Activated CD8-positive, alpha-beta memory T cell treated with anti-CD3 and anti-CD28 coated beads for 36 hours (primary cell): ENCODE results near the gene DPEP3. TPM values are rescaled to one million over a fixed set of nuclear protein-coding genes. Genes with fewer than 3 reads are reported as not detected.
"Not testable (repeated sequence)": the region's sequence is repeated elsewhere in the genome, so short reads cannot be mapped to it uniquely, and the experiment has no call there.

Experiments
- CTCF ChIA-PET: fragments of 350-600 bp; sonication (Branson Sonifier 250); formaldehyde crosslinking; loops from one replicate; lab custom pipeline; 2021; ENCODE audit warnings: antibody characterized with exemption; lab: Charles Lee
- POLR2A ChIA-PET: fragments of 350-600 bp; sonication (Branson Sonifier 250); formaldehyde crosslinking; loops from one replicate; lab custom pipeline; 2021; ENCODE audit warnings: antibody characterized with exemption; lab: Charles Lee
- total RNA-seq, 2 experiments: library from RNA; stranded (reverse); gene quantifications; one replicate each; pipeline ENCODE4 v1.2.3, GENCODE V29; 2021

The DPEP3 gene
- total RNA-seq, 2 experiments from 2014 or later: 0.17 to 0.40 TPM

DNA sequence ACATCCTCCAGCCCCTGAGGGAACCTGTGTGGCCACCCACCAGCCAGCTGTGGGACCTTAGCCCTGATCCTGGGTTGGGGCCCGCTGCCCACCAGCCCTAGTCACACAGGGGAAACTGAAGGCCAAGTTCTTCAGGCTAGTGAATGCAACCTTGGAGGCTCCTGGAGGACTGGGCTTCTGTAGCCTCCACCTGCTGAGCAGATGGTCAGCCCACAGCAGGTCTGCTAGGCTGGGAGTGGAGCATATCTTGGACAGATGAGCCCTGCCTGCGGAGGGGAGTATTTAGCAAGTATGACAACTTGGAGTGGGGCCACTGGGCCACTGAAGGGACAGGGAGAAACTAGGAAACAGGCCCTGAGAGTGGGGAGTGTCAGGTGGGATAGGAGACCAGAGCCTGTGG lies 4.1 kb downstream of the DPEP3 start:
- ChIA-PET POLR2A (no interaction called here), CTCF (no interaction called here)

DNA sequence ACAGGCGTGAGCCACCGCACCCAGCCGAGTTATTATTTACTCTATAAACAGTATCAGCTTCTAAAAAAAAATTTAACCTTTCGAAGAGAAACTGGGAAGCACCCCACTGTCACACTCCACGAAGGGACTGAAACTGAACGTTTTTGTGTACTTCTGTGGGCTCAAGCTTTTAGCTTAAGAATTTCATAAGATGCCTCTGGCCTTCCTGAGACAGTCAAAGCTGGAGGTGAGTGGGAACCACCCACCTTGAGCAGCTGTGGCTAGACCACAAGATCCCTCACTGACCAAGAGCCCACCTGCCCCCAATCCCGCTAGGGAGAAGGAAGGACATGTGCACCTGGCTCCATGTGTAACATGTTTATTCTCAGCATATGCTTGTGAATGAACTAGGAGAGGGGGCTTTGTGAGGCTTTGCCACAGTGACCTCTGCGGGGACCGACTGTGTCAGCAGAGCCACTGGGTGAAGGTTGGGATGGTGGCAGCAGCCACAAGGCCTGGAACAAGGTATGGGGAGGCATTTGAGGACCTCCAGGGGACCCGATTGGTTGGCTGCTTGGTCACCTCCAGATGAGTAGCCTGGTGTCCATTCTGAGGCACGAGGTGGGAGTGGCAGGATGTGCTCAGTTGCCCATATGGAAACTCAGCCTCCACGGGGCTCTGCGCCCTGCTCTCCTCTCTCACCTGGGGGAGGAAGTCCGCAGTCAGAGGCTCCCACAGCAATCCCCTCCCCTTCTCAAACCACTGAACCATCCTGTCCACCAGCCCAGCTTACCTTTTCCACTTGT lies 4.8 kb downstream of the DPEP3 start:
- CTCF ChIA-PET: no interaction called here
- POLR2A ChIA-PET: interaction anchor here (0.6 kb wide), 1 partner anchor 485 kb away, joined by 5 read pairs; no protein-coding TSS in a partner anchor

DNA sequence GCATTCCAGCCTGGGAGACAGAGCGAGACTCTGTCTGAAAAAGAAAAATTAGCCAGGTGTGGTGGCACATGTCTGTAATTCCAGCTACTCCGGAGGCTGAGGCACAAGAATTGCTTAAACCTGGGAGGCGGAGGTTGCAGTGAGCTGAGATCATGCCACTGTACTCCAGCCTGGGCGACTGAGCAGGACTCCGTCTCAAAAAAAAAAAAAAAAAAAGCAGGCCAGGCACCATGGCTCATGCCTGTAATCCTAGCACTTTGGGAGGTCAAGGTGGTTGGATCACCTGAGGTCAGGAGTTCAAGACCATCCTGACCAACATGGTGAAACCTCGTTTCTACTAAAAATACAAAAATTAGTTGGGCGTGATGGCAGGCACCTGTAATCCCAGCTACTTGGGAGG lies 8.0 kb downstream of the DPEP3 start:
- POLR2A ChIA-PET: not testable (repeated sequence)

DNA sequence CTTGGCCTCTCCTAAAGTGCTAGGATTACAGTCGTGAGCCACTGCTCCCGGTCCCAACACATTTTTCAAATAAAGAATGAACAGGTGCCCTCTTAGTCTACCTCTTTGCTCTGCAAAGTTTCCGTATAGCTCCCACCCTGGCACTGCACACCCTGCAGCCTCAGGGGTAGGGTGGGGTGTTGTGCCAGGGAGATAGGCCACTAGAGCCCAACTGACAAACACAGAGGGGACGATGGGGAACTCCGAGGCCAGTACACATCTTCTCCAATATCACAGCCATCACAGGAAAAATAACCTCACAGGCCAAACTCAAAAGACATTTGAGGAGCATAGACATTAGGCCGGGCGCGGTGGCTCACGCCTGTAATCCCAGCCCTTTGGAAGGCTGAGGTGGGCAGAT lies 9.2 kb downstream of the DPEP3 start:
- ChIA-PET POLR2A (no interaction called here), CTCF (interaction anchor here (0.7 kb wide), 1 partner anchor 20 kb away, joined by 3 read pairs; no protein-coding TSS in a partner anchor)

More for the DNA sequence above, 8.0 kb downstream of the DPEP3 start:
- CTCF ChIA-PET: interaction anchor here (1.2 kb wide), 1 partner anchor 17 kb away, joined by 4 read pairs; no protein-coding TSS in a partner anchor

DNA sequence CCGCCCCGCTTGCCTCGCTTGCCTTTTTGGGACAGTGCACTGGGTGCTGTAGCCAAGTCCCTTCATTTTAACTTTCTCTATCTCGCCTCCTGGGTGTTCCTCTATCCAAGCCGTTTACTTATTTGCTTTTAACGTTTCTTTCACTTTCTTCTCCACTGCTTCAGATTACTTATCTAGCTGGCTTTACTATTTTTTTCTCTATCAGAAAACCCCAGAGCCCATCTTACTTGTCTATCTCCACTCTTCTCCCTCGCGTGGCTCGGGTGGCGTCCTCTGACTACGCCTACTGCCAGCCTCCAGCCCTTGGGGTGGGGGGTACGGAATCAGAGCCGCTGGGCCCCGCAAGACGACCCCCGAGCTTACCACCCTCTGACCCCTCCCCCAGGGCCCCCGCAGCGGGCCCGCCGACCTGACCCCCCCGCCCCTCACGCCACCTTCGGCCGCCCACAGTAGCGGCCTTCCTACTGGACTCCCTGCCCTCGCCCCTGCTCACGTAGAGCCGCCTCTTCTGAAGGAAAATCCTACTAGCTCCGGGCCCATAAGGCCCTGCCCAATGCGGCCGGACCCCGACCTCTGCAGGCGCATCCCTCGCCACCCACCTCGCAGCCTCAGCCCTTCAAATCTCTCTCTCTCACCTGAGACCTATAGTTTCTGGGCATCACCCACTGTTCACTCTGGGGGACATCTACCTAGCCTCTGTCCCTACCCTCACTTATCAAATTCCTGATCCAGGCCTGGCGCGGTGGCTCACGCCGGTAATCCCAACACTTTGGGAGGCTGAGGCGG lies 10.9 kb downstream of the DPEP3 start:
- CTCF ChIA-PET: interaction anchor here (1.1 to 1.4 kb wide), 2 partner anchors 54 to 59 kb away, joined by 3 read pairs; partner anchors contain the start of genes DDX28 and DUS2

DNA sequence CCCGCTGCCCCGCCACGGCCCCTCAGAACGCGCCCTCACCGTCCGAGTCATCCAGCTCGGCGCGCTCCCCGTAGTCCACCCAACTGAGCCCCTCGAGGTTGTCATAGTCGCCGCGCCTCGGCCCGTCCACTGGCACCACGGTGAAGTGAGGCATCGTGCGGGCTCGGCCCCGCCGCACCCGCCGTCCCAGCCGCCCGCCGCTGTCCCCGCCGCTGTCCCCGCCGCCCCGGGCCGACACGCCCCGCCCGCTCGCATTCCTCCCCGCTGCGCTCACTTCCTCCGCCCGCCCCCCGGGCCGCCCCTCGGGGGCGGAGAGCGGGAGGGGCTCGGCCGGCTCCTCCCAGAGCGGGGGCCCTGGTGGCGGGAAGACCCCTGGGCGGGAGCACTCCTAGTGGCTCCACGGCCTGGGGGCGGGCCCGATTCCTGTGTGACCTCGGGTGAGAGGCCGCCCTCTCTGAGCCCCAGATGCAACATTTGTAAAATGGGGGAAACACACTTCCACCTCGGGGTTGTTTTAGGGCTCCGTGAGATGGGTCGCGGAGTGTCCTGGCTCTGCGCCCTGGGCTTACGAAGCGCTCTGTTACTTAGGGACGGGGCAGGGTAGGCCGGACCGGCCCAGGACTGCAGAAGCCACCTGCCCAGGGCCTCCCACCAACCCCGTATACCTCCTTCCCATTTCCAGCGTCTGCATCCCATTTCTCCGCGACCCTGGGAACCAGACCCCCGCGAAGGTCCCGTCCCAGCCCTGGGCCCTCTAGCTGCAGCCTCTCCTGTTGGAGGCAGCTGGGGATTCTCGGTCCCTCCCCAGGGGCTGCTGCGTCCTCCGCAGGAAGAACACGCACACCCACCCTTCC lies 11.7 kb downstream of the DPEP3 start, which contains the start of gene SLC12A4:
Gene SLC12A4 (minus strand): TSS at position 238 of the 854 bp plus-strand sequence. CDS start 84 bp downstream, at position 154.
- ChIA-PET CTCF (interaction anchor here (1.4 kb wide), 1 partner anchor 55 kb away, joined by 3 read pairs; the partner anchor contains the start of genes DDX28 and DUS2), POLR2A (interaction anchor here (0.5 to 1.5 kb wide), 4 partner anchors 29 to 132 kb away, joined by 3 to 5 read pairs (median 4); no protein-coding TSS in a partner anchor)

More for the DNA sequence above, 10.9 kb downstream of the DPEP3 start:
- POLR2A ChIA-PET: interaction anchor here (0.7 to 1.5 kb wide), 2 partner anchors 29 to 110 kb away, joined by 3 to 4 read pairs; no protein-coding TSS in a partner anchor

DNA sequence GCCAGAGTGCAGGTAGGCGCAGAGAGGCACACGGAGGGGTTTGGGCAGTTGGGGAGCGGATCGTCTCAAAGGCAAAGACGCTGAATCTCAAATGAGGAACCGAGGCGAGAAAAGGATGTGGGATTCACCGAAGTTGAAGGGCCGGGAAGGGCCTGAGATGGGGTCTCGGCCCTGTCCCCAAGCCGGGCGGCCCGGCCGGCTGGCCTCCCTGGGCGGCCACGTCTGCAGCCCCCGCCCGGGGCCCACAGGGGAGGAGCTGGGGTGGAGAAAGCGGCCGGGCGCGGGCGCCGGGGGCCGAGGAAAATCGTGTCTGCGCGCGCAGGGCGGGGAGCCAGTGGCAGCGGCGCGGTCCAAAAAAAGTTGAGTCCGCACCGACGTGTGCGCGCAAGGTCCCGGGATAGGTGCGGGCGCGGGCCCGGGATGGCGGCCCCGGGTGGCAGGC lies 12.3 kb downstream of the DPEP3 start:
- POLR2A ChIA-PET: interaction anchor here (0.6 to 1.5 kb wide), 2 partner anchors 39 to 112 kb away, joined by 3 to 4 read pairs; no protein-coding TSS in a partner anchor

DNA sequence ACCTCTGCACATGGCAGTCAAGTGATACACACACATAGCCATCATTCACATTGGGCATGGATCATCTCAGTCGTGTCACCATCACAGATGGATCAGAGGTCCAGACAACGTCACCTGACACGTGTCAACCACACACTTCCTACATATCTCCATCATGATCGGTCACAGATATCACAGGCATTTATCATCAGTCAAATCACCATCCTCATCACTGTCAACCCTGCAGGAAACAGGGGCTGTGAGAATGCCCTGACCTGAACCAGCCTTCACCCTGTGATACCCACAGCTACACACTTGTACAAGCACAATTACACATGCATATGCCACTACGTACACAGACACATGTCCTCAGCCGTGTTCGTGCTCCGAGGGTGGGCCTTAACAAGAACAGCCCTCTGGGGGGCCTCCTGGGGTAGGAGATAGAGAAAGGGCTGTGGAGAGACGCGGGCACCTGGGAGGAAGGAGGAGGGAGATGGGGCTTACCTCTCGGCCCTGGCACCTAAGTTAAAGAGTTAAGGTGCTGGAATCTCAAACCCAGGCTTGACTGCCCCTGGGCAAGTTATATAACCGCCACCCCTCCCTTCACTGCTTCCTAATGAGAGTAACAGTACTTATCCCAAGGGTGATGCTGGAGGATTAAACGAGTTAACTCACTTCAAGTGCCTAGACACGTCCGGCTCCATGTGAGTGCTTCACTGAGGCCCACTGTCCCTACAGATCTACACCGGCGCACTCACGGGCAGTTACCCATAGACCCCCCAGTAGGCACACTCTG lies 12.9 kb downstream of the DPEP3 start:
- CTCF ChIA-PET: interaction anchor here (0.6 kb wide), 1 partner anchor 502 kb away, joined by 3 read pairs; no protein-coding TSS in a partner anchor
- POLR2A ChIA-PET: no interaction called here

More for the DNA sequence above, 12.3 kb downstream of the DPEP3 start:
- CTCF ChIA-PET: no interaction called here

DNA sequence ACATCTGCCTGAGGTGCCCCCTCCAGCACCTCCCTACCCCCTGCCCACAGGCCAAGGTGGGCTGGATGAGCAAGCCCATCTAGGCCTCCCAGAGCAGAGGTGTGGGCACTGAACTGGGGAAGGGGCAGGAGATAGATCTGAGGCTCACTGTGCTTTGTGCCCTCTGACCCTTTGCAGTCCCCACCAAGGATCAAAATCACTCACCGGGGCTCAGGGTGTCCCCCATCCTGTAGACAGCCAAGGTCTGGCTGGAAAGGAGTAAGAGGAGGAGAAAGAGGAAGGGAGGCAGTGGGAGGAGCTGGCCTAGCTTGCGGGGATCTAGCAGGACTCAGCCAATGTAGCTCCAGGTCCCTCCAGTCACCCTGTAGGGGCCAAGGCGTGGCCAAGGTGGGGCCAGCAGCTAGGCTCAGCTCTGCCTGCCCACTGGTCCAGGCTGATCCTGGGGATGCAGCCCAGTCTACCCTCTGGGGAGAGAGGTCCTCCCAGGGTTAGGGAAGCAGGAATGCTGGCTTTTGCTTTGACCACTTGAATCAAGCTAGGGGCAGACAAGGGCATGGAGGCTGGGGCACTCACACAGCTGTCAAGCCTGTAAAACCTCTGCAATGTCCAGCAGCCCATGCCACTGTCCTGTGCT lies 13.6 kb downstream of the DPEP3 start:
- ChIA-PET CTCF (interaction anchor here (0.6 to 2.2 kb wide), 4 partner anchors 11 to 503 kb away, joined by 3 to 6 read pairs (median 4); no protein-coding TSS in a partner anchor), POLR2A (no interaction called here)

DNA sequence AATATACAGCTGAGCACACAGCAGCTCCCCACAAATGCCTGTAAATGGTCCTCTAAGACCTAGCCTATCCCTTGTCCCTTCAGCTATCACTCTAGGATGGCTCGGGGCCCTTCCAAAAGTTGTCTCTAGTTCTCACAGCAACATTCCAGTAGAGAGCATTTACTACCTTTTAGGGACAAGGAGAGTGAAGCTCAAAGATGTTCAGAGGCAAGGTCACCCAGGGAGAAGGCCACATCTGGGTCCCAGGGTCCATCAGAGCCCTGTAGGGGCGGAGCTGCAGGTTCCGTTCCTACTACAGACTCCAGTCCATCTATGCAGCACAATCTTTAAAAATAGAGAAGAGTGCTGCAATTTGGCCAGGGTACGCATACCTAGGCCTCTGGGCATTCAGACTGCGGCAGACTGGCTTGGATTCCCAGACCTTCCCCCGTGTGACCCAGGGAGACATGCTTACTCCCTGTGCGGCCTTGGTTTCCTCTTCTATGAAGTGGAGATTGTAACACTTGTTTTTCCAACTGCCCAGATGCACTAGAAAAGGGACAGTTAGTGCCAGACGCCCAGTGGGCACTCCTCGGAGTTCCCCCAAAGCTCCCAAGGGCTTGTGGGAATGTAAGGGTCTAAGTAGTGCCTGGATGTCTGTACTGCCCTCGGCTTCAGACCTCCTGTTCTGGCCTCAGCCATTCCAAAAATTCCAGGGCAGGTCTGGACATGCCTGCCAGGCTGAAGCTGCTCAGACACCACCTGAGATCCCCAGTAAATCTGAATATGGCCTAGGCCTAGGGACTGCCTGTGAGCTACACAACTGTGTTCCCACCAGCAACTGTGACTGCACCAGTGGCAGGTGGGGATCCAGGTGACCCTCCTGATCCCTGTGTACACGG lies 14.4 kb downstream of the DPEP3 start:
- ChIA-PET CTCF (interaction anchor here (0.6 to 2.2 kb wide), 5 partner anchors 11 to 118 kb away, joined by 3 to 6 read pairs (median 4); no protein-coding TSS in a partner anchor), POLR2A (no interaction called here)

DNA sequence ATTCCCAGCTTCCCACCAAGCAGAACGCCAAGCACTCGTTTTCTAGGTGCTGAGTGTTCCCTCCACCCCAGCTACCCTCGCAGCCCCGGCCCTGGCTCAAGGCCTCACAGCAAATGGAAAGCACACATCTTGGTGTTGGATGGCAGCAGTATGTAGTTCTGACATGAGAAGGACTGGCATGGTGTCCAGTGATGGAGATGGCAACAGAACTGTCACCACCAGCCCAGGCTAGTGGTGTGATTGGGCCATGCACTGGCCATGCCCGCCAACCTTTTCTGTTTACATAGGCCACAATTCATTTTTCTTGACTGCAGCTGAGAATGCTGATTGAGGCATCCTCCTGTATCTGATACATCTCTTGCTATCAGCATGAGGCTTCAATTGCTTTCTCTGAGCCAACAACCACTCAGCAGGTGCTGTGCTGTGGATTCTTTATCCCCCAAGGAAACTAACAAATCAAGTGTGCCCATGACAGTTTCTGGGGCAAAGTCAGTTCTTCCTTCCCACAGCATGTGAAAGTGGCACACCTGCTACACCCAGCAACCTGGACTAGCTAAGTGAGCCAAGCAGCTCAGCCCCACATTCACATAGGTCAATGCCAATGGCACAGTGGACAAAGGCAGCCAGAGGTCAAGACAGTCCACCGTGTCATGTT lies 15.7 kb downstream of the DPEP3 start:
- POLR2A ChIA-PET: no interaction called here
- CTCF ChIA-PET: interaction anchor here (2.2 kb wide), 1 partner anchor 29 kb away, joined by 6 read pairs; no protein-coding TSS in a partner anchor

DNA sequence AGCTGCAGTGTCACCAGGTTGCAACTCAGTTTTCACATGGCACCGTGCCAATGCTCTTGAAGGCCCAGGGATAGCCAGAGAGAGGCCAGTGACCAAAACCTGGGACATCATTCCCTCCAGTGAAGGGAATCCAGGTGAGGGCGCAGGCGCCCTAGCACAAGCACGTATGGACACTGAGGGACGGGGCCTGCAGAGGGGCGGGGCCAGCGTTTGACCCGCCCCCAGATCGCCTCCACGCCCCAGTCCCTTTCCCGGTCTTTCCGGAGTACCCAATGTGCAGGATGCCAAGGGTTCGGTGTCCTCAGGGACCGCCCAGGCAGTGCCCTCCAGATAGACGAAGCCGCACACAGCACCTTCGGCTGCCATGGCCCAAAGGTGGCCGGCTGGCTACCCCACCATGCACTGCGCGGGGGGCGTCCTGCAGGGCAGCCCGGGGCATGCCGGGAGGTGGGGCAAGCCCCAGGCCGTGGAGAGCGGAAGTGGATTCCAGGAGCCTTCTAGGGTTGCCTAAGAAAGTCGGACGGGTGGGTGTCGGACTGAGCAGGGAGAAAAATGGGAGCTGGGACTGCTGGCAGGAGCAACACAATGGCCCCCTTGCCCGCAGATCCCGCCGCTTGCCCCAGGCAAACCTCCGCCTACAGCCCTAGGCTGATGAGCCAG lies 16.5 kb downstream of the DPEP3 start:
- POLR2A ChIA-PET: no interaction called here

DNA sequence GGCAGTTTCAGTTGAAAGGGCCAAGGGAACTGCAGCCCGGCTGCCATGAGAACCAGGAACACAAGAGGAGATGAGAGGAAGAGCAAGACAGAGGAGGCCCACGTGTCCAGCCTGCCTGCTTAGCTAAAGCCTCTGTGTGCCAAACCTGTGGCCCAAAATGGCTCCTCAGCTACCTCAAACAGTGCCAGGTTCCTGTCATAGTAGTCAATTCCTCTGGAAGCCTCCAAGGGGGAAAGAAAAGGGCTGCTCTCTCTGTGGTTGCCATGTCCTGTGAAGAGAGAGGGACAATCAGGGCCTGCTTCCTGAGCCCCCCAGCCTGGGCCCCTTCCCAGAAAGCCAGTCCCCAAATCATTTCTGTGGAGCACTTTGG lies 17.0 kb downstream of the DPEP3 start:
- CTCF ChIA-PET: no interaction called here
- POLR2A ChIA-PET: interaction anchor here (0.6 kb wide), 2 partner anchors 102 to 347 kb away, joined by 3 to 5 read pairs; partner anchors contain the start of genes PRMT7 and SLC7A6OS

More for the DNA sequence above, 16.5 kb downstream of the DPEP3 start:
- CTCF ChIA-PET: no interaction called here

DNA sequence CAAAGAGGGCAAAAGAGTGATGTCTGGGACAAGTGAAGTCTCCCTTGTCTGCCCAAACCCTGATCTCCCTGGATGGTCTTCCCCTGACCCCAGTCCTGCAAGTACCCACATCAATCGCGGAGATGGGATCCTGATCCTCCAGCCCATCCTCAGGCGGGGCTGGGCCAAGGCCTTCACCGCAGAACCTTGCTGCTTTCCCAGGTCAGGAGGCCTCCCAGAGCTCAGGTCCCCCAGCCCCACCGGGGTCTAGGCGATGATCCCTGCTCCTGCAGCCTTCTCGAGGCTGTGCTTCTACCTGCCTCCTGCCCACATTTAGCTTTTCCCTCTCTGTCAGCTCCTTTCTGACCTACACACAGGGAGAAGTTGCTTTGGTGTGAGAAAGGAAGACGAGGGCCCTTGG lies 18.2 kb downstream of the DPEP3 start:
- ChIA-PET POLR2A (no interaction called here), CTCF (no interaction called here)

DNA sequence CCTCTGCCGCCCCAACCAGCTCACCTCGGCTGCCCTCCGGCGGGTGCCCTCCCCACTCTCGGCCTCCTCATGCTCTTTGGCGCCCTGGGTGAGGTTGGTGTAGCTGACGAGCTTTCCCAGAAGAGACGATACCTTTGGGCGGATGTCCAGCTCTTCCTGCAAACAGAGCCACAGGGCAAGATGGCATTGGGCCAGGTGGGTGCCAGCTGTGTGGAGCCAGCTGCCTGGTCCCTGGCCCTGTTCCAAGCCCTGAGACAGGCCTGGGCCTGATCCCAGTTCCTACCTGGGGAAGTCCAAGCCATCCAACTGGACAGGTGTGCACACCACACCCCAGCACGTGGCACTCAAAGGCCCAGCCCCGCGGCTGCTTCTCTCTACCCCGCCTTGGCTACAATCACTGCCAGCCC lies 18.7 kb downstream of the DPEP3 start:
- ChIA-PET CTCF (interaction anchor here (1.5 kb wide), 1 partner anchor 19 kb away, joined by 5 read pairs; no protein-coding TSS in a partner anchor), POLR2A (no interaction called here)
